ENCODE data around the gene PHRF1. TPM values are rescaled to one million over a fixed set of nuclear protein-coding genes. Genes with fewer than 3 reads are reported as not detected.

The PHRF1 gene
- total and polyA plus RNA-seq, 4 donors = 2.4 to 25.2 (median 18.8) TPM

GRCh38 chr11:617912-618682, 41.8 kb downstream of the PHRF1 start:
- Histone ChIP-seq H3K27ac (ENCODE audit: low read depth in 1 of 2, low read length in 2 of 2) (no peak overlapping the region), H3K27me3 (ENCODE audit: control insufficient read depth in 4 of 4, insufficient read depth in 4 of 4, low read length in 3 of 4) (no peaks in the 10 kb centered on the region), H3K4me3 (ENCODE audit: low read depth in 1 of 3, low read length in 3 of 3) (no peak overlapping the region), H3K9ac (ENCODE audit: low read depth in 1 of 2, low read length in 2 of 2) (no peak overlapping the region), H3K4me1 (ENCODE audit: control insufficient read depth in 4 of 4, insufficient read depth in 4 of 4, low read length in 3 of 4) (peaks cover 3 to 34% (median 24%) of the 10 kb centered on the region in 4 donors), H3K36me3 (ENCODE audit: control insufficient read depth in 4 of 4, insufficient read depth in 3 of 4, low read depth in 1 of 4, low read length in 3 of 4) (peaks cover 0 to 7% (median 4%) of the 10 kb centered on the region in 4 donors), H3K9me3 (ENCODE audit: control insufficient read depth in 4 of 4, low read length in 3 of 4) (no peaks in the 10 kb centered on the region)
- DNase-seq (ENCODE audit: low spot score) = no peak
- TF ChIP-seq GABPA (IDR thresholded peaks at IDR 0.05 in 1 of 2, conservative IDR thresholded peaks at IDR 0.05 in 1 of 2) = no peak
- no peak for TF ChIP-seq FOXA2 (IDR thresholded peaks at IDR 0.05)
- TF ChIP-seq NR2F2 (IDR thresholded peaks at IDR 0.05) = no peak
- TF ChIP-seq HNF4G (IDR thresholded peaks at IDR 0.05) = no peak
- no peak for TF ChIP-seq CTCF (IDR thresholded peaks at IDR 0.05; ENCODE audit: low read depth, low read length, missing input control)
- TF ChIP-seq REST (IDR thresholded peaks at IDR 0.05) = no peak
- no peak for TF ChIP-seq FOXA1 (IDR thresholded peaks at IDR 0.05)
- TF ChIP-seq EGR1 (IDR thresholded peaks at IDR 0.05; ENCODE audit: low read depth in 2 of 2) = no peak
- no peak for TF ChIP-seq JUND (IDR thresholded peaks at IDR 0.05)
- no peak for TF ChIP-seq YY1 (IDR thresholded peaks at IDR 0.05)
- TF ChIP-seq ZBTB33 (IDR thresholded peaks at IDR 0.05) = no peak
- TF ChIP-seq MAX (IDR thresholded peaks at IDR 0.05) = no peak
- no peak for TF ChIP-seq ATF3 (IDR thresholded peaks at IDR 0.05)
- TF ChIP-seq SP1 (IDR thresholded peaks at IDR 0.05) = no peak
- TF ChIP-seq TAF1 (conservative IDR thresholded peaks at IDR 0.05) = no peak
- TF ChIP-seq RAD21 (IDR thresholded peaks at IDR 0.05) = no peak
- no peak for TF ChIP-seq HNF4A (conservative IDR thresholded peaks at IDR 0.05)
- TF ChIP-seq RXRA (IDR thresholded peaks at IDR 0.05) = no peak
- WGBS = 88% methylated on average over 25 of the region's 25 CpGs
